8988T (cell line): ENCODE results near the gene S1PR2.
"Not testable (repeated sequence)": the region's sequence is repeated elsewhere in the genome, so short reads cannot be mapped to it uniquely, and the experiment has no call there.

ENCODE experiments used
- DNase-seq: peaks from one replicate; pipeline ENCODE4 v3.0.0; 2011

Gene S1PR2

GRCh38 chr19:10184636-10185035 lies 46.5 kb downstream of the S1PR2 start:
- DNase-seq, result no peak

- no peak for DNase-seq
Measured at GRCh38 chr19:10183926-10184325, 47.2 kb downstream of the S1PR2 start.

GRCh38 chr19:10182847-10183246 lies 48.3 kb downstream of the S1PR2 start:
- no peak for DNase-seq

- DNase-seq, result no peak
Measured at GRCh38 chr19:10182076-10182475, 49.1 kb downstream of the S1PR2 start.

DNA sequence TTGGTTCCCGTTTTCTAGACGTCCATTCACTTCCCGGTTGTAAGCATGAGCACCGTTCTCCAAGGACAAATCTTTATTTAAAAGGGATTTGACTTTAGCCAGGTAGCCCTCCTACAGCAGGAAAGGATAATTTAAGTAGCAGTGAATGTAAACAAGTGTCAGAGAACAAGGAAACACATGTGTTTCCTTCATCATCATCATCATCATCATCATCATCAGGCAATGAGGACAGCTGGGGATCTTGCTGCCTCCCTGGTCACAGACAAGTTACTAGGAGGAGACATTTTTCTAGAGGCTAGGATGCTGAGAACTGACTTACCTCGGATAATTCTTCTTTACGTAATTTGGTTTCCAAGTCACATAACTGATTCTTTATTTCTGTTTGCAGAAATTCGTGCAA lies 50.7 kb downstream of the S1PR2 start:
- DNase-seq, result no peak

DNA sequence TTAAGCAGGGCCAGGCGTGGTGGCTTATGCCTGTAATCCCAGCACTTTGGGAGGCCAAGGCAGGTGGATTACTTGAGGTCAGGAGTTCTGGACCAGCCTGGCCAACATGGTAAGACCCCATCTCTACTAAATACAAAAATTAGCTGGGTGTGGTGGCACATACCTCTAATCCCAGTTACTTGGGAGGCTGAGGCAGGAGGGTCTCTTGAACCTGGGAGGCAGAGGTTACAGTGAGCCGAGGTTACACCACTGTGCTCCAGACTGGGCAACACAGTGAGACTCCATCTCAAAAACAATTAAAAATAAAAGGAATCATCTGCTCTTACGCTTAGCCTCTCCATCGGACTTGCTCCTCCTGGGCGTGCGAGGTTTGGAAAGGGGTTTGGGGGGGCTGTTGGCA lies 51.1 kb downstream of the S1PR2 start:
- DNase-seq, result not testable (repeated sequence)

- DNase-seq, result no peak
Measured at GRCh38 chr19:10173527-10173926, 57.6 kb downstream of the S1PR2 start.
